RCC 7860 (cell line): ENCODE measurements around the gene BTBD9.

ENCODE experiments used
- DNase-seq: peaks from one replicate; pipeline ENCODE4 v3.0.0-alpha.2; 2015; ENCODE audit warnings: low spot score
- FAIRE-seq: peaks from 2 replicates; lab custom pipeline; 2012; peaks lifted over from hg19 to GRCh38; lab: Jason Lieb, UNC

The BTBD9 gene

DNA sequence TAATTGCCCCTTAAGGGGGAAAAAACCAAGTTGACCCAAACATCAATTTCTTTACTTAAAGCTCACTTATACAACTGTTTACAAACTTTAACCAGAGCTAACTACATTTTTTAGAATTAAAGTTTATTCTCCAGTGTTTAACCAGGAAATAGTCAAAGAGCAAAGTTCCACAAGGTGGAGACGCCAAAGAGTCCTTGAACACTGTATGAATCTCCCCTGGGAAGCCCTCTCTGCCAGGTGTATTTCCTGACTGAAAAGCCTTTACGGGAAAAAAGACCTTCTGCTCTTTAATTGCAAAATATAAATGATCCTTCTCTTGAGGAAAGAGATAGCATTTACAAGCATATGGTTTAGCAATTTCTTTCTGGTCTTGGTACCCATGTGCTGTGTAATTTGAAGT is 36.2 kb downstream of the BTBD9 start:
- no peak for FAIRE-seq
- no peak for DNase-seq

DNA sequence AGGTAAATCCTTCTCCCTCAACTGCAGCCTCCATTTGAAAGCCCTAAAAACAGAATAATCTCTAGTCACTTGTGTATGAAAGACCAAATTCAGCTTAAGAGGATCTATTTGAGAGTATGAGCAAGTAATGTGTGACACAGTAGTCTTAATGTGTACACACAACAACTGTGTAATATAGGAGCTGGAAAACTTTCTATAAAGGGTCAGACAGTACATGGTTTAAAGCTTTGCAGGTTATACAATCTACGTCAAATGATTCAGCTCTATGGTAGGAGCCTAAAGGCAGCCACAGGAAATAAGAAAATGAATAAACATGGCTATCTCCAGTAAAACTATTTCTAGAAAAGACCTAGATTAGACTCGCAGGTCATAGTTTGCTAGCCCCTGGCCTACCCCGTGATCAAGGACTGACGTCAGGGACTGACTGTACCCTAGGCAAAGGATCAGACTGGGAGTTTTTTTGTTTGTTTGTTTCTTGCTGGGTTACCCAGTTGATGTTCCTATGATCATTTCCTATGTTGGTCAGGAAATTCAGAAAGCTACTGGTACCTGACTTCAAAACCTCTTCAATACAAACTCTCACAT is 39.7 kb downstream of the BTBD9 start:
- DNase-seq (no peak), FAIRE-seq (no peak)

- DNase-seq (no peak), FAIRE-seq (no peak)
These were observed 40.5 kb downstream of the BTBD9 start for GRCh38 chr6:38599261-38599660.

DNA sequence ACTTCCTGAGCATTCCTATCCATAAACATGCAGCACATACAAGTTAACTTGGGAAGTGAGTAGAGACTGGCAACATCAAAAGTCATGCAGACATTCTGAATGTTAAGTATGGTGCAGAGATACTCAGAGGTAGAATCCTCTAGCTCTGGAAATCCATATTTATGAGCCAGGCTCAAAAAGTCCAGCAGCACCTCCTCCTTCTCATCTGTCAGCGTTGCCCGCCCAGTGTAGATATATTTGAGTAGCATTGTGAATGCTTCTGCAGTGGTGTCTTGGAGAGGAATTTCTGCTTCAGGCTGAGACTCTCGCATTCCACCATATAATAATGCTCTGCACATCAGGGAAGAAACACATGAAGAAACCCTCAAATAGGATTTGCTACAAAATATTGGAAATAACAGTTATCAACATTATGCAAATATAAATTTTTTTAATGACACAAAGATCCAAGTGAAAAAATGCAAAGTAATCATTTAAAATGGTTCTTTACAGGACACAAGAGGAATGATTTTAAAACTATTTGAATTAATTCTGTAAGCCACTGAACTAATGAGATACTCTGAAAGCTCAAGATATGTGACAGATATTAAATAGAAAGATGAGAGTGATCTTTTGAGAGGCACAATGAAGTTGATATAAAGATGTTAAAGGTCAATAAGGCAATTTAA is 45.6 kb downstream of the BTBD9 start:
- FAIRE-seq = no peak
- DNase-seq = no peak

GRCh38 chr6:38593409-38593808 is 46.3 kb downstream of the BTBD9 start:
- DNase-seq = no peak
- no peak for FAIRE-seq

- DNase-seq = no peak
- FAIRE-seq = no peak
These were observed 48.3 kb downstream of the BTBD9 start for GRCh38 chr6:38591439-38591838.

DNA sequence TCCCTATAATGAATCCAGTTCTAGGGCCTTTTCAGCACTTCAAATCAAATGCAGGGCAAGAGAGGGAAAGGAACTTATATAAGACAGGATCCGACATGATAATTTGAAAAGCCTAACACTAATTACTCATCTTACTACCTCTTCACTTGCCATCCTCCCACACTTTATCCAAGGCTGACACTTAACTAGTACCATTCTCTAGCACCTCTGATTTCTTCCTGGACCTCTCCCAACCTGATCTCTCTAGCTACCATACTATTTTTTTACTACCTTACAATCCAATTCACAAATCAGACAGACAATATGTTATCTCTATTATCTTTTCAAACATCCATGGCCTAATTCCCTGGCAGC is 50.4 kb downstream of the BTBD9 start:
- no peak for DNase-seq
- no peak for FAIRE-seq

- DNase-seq = no peak
- no peak for FAIRE-seq
These were observed 50.9 kb downstream of the BTBD9 start for GRCh38 chr6:38588631-38589366.

DNA sequence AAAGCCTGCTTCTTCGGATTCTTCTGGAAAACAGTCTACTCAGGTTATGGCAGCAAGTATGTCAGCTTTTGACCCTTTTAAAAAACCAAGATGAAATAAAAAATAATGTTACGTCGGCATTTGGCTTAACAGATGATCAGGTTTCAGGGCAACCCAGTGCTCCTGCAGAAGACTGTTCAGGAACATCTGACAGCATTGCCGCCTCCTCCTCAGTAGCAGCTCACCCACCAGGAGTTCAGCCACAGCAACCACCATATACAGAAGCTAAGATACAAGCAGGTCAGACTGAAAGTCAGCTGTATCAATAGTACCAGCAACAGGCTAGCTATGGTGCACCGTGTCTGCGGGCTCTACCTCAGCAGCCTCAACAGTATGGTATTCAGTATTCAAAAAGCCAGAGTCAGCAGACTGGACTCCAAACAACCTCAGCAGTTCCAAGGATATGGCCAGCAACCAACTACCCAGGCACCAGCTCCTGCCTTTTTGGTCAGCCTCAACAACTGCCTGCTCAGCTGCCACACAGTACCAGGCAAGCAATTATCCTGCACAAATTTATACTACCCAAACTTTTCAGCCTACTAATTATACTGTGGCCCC is 51.9 kb downstream of the BTBD9 start:
- DNase-seq = no peak
- FAIRE-seq = no peak

DNA sequence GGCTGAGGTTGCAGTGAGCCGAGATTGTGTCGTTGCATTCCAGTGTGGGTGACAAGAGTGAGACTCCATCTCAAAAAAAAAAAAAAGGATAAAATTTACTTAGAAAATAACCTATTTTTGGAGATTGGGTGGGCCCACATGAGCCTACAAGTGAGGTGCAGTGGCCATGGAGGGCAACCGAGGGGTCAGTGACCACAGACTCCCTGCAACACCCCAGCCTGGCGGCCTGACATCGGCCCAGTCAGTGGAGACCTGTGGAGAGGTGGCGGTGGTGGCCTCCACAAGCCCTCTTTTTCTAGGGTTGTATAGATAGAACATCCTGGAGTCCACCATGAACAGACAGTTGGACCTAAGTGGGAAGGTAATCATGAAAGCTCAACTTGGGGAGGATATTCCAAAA is 52.7 kb downstream of the BTBD9 start:
- no peak for DNase-seq
- FAIRE-seq = no peak

GRCh38 chr6:38584731-38585130 is 55.0 kb downstream of the BTBD9 start:
- DNase-seq = no peak
- no peak for FAIRE-seq

GRCh38 chr6:38583523-38583922 is 56.2 kb downstream of the BTBD9 start:
- no peak for DNase-seq
- FAIRE-seq = no peak

DNA sequence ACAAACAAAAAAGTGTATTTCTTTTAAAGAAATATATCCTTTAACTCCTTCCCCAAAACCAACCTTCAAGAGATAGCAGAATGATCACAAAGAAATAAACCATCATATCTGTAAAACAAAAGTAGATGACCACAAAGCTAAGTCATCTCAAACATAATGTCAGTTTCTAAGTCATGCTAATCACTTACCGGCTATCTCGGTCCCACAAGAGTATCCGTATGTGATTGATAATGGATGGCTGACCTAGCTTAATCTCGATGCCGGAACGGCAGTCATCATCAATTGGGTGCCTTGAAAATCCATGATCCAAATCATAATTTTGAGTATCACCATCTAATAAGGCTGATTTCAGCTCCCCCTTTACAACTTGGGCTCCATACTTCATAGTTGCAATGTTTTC is 59.7 kb downstream of the BTBD9 start:
- FAIRE-seq (no peak), DNase-seq (no peak)

GRCh38 chr6:38579010-38579628 is 60.6 kb downstream of the BTBD9 start:
- DNase-seq = no peak
- FAIRE-seq = no peak

GRCh38 chr6:38578075-38578474 is 61.7 kb downstream of the BTBD9 start:
- FAIRE-seq = no peak
- no peak for DNase-seq

GRCh38 chr6:38577492-38577891 is 62.2 kb downstream of the BTBD9 start:
- FAIRE-seq (no peak), DNase-seq (no peak)

DNA sequence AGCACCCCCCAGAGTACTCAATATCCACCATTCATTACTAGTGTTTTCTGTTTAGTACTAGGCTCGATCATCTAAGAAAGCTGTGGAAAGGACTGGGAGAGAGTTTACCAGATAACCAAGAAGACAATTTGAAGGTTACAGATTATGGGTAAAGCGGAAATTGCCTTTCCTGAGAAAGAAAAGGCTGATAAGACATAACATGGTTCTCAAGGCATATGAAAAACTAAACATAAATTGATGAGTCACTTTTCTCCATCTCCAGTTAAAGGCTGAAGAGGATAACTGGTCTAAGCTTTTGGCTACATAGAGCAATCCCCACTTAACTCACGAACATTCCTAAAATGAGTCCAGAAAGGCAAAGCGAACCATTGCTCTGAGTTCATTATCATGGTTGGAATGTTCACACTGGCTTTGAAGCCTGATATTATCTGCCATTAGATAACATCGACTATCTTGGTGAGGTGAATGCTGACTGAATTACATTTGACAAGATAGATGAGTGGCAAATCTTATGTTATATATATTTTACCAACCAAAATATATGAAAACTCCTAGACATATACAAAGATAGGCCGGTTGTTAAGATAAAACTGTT is 65.8 kb downstream of the BTBD9 start:
- DNase-seq (no peak), FAIRE-seq (no peak)

GRCh38 chr6:38572186-38572813 is 67.4 kb downstream of the BTBD9 start:
- FAIRE-seq (no peak), DNase-seq (no peak)

- no peak for FAIRE-seq
- no peak for DNase-seq
These were observed 68.0 kb downstream of the BTBD9 start for GRCh38 chr6:38571721-38572120.

DNA sequence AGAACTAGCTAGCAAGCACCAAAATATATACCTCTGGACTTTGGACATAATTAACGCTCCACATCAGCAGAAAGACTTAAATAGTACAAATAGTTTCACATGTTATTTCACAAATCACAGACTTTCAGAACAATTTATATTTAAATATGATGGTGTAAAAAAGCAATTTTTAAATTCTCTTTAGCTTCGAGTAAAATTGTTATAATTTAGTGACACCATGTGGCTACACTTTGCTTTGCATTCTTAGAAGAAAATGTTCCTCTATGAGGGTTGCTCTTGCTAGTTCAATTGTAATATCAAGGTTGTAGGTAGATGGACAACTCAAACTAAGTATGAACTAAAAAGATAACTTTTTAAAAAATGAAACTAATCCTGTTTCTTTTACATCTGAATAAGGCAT is 69.0 kb downstream of the BTBD9 start:
- DNase-seq (no peak), FAIRE-seq (peak; percentile 37)

DNA sequence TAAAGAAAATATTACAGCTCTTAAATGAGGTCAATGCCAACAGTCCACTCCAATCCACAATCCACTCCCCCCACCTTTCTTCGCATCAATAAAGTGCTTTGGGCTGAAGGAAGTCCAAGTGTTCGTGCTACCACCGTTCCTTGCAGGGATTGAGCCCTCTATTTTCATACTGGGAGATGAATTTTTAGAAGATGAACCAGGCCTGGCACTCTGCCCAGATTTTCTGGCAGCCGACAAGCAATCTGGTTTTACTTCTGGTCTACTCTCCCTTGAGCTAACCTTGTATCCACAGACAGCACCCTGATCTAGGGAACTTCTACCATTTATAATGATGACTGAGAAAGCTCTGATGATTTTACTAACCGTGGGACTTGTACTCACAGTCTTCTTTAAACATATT is 72.3 kb downstream of the BTBD9 start:
- DNase-seq (no peak), FAIRE-seq (no peak)
